NOMO-1 (cell line): ENCODE measurements around the gene PDIA2.
"Not testable (repeated sequence)": the region's sequence is repeated elsewhere in the genome, so short reads cannot be mapped to it uniquely, and the experiment has no call there.

Experiments used
- DNase-seq, 2 experiments: peaks; one replicate each; lab custom pipeline; 2025; ENCODE audit not compliant: unreplicated experiment in 2 of 2; lab: John Stamatoyannopoulos, UW

Gene PDIA2, protein sequence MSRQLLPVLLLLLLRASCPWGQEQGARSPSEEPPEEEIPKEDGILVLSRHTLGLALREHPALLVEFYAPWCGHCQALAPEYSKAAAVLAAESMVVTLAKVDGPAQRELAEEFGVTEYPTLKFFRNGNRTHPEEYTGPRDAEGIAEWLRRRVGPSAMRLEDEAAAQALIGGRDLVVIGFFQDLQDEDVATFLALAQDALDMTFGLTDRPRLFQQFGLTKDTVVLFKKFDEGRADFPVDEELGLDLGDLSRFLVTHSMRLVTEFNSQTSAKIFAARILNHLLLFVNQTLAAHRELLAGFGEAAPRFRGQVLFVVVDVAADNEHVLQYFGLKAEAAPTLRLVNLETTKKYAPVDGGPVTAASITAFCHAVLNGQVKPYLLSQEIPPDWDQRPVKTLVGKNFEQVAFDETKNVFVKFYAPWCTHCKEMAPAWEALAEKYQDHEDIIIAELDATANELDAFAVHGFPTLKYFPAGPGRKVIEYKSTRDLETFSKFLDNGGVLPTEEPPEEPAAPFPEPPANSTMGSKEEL

DNA sequence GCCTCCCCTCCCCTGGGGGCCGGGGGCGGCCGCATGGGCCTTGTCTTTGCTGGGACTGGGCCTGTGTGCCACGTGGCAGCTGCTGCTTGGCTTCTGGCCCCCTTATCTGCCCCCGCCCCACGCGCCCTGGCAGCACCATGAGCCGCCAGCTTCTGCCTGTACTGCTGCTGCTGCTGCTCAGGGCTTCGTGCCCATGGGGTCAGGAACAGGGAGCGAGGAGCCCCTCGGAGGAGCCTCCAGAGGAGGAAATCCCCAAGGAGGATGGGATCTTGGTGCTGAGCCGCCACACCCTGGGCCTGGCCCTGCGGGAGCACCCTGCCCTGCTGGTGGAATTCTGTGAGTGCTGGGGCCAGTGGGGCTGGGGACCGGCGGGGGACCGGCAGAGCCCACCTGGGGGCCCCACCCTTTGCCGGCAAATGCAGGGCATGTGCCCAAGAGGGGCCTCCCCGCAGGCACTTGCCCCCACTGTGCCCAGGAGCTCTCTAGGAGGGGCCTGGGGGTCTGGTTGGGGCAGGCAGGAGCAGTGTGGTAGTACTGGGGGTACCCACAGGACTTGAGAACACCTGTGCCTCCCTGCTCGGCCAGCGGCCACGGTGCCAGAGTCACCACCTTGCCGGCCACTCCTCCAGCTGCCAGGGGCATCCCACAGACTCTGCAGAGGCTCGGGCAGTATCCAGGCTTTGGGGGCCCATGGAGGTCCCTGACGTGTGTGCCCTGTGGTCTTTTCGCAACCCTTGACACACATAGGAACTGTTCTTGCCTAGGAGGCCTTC is at the start of gene PDIA2:
Gene PDIA2, plus strand, starts transcription at position 132 of the 773 bp plus-strand sequence. Its CDS starts 6 bp downstream, at position 138.
- DNase-seq, result no peak

- DNase-seq, result peak; percentile 87 to 97
Measured at GRCh38 chr16:234468-235305, 48.3 kb upstream of the PDIA2 start, which contains the start of gene FAM234A. Gene FAM234A (plus strand): TSS chr16:234821. CDS start chr16:254414, 19,593 bp downstream.

DNA sequence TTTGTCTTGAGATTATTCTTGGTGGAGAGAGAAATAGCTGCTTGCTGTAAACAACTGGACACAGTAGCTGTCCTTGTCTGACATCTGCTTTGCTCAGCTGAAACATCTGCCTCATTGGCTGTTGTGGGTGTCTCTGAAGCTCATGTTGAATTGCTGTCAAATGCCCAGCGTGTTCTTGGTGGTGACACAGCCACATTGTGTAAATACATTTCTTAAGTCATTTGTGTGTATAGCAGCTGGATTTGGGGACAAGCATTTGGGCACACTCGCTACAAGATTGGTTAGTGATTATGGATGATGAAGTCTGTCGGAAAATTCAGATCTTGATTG is 43.1 kb upstream of the PDIA2 start:
- DNase-seq, result no peak

GRCh38 chr16:240559-240958 is 42.4 kb upstream of the PDIA2 start:
- no peak for DNase-seq

DNA sequence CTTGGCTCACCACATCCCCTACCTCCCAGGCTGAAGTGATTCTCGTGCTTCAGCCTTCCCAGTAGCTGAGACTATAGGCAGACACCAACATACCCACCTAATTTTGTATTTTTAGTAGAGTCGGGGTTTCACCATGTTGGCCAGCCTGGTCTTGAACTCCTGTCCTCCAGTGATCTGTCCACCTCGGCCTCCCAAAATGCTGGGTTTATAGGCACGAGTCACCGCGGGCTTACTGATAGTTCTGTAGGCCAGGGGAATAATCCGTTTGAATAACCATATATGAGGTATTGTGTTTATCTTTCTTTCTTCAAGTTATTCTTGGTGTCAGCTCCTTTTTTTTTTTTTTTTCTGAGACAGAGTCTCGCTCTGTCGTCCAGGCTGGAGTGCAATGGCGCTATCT is 40.7 kb upstream of the PDIA2 start:
- no peak for DNase-seq

DNA sequence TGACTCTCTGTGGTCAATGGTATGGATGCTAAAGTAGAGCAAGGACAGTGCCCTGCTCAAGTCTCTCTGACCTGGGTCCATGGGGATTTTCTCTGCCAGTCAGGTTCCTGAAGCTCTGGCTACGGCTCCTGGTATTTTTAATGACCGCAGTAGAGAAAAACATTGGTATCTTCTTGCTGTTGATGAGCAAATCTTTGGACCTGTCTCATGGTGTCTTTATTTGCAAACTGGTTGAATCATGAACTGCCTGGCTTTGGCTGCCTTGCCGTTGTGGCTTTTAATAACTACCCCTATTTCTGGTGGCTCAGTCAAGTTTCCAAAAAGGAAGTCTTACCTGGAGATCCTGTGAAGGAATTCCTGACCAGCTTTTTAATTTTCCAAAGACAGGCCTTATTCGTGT is 39.6 kb upstream of the PDIA2 start:
- no peak for DNase-seq

DNA sequence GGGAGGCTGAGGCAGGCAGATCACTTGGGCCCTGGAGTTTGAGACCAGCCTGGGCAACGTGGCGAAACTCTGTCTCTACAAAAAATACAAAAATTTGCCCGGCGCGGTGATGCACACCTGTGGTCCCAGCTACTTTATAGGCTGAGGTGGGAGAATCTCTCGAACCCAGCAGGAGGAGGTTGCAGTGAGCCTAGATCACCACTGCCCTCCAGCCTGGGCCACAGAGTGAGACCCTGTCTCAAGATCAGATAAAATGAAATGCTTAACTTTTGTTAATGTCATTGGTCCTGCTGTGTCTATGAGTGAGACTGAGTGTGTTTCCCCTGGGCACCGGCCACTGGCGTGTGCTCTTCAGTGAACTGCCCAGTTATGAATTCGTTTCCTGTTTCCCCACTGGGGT is 37.9 kb upstream of the PDIA2 start:
- no peak for DNase-seq

GRCh38 chr16:247027-247426 is 35.9 kb upstream of the PDIA2 start:
- no peak for DNase-seq

- no peak for DNase-seq
Measured at GRCh38 chr16:249431-249830, 33.5 kb upstream of the PDIA2 start.

DNA sequence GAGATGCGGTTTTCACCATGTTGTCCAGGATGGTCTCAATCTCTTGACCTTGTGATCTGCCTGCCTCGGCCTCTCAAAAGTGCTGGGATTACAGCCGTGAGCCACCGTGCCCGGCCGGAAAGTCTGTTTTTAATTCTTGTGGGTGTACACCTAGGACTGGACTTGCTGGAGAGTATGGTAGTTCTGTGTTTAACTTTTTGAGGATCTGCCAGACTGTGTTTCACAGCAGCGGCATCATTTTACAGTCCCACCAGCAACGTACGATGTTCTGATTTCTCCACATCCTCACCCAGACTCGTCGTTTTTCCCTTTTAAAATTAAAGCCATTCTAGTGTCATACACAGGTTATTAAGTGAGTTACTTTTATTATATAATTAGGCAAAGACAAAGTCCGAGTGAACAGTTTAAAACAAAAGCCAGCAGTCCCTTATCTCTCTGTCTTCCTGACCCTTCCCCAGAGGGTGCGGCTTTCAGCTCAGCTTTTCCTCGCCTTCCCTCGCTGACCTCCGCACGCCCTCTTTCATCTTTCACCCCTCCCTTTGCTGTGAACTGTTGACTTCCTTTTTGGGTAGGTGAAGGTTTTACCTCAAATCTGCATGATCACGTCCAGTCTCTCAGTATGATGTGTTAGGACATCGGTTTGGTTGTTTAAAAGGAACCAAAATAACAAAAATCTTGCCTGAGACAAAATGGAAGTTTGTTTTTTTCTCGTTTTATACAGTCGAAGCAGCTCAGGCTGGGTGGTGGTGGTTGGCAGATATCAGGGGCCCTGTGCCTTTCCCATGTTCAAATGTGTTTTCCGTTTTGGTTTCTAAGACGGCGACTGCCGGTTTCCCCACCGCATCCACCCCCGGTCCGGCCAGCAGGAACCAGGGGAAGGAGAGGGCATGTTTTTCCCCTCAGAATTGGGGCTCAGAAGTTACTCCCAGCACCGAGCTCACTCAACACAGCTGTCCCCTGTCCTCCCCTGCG is 30.3 kb upstream of the PDIA2 start:
- DNase-seq, result no peak

GRCh38 chr16:253833-254232 is 29.1 kb upstream of the PDIA2 start:
- DNase-seq, result no peak

DNA sequence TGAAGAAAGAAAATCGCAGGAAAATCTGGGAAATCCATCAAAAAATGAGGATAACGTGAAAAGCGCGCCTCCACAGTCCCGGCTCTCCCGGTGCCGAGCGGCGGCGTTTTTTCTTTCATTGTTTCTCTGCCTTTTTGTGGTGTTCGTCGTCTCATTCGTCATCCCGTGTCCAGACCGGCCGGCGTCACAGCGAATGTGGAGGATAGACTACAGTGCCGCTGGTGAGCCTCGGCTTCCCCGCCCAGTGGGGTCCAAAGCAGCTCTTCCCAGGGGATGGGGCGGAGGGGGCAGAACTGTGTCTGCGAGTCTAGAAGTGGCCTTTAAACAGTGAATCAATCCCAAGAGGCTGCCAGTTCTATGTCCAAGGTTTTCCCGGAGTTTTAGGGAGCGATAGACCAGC is 28.5 kb upstream of the PDIA2 start:
- no peak for DNase-seq

GRCh38 chr16:255183-255582 is 27.8 kb upstream of the PDIA2 start:
- DNase-seq, result no peak

DNA sequence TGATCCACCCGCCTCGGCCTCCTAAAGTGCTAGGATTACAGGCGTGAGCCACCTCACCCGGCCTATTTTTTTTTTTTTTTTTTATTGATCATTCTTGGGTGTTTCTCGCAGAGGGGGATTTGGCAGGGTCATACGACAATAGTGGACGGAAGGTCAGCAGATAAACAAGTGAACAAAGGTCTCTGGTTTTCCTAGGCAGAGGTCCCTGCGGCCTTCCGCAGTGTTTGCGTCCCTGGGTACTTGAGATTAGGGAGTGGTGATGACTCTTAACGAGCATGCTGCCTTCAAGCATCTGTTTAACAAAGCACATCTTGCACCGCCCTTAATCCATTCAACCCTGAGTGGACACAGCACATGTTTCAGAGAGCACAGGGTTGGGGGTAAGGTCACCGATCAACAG is 24.9 kb upstream of the PDIA2 start:
- DNase-seq, result not testable (repeated sequence)

GRCh38 chr16:259226-259625 is 23.7 kb upstream of the PDIA2 start:
- DNase-seq, result no peak

DNA sequence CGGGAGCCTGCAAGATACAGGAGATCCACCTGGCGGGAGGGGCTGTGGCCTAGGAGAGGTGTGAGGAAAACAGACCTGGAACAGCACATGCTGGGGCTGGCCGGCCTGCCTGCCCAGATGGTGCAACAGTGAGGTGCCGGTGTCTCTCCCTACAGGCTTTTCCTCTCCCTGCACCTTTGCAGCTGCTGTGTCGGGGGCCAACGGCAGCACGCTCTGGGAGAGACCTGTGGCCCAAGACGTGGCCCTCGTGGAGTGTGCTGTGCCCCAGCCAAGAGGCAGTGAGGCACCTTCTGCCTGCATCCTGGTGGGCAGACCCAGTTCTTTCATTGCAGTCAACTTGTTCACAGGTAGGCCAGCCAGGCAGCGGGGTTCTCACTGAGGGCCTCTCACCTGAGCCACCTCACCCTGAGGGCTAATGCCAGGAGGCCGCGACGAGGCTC is 23.1 kb upstream of the PDIA2 start:
- no peak for DNase-seq

GRCh38 chr16:260326-260725 is 22.6 kb upstream of the PDIA2 start:
- no peak for DNase-seq

DNA sequence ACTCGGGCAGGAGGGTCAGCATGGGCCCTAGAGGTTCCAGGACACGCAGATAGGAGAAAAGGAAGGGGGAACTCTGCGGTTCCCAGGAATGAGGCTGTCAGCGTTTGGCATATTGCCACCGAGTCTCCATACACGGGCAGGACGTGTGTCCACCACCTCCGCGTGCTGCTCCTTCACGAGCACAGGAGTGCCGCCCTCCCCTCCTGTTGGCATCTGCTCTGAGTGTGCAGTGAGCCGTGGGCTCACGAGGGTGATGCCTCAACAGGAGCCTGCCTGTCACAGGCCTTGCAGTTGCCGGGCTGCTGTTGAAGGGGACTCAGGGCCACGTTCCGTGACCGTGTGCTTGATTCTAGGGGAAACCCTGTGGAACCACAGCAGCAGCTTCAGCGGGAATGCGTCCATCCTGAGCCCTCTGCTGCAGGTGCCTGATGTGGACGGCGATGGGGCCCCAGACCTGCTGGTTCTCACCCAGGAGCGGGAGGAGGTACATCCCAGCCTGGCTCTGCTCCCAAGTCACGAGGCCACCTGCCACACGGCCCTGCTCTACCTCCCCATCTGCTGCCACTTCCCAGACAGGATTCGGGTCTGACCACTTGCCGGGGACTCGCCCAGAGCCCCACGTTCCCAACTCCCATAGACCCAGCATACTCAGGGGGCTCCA is 21.8 kb upstream of the PDIA2 start:
- no peak for DNase-seq

DNA sequence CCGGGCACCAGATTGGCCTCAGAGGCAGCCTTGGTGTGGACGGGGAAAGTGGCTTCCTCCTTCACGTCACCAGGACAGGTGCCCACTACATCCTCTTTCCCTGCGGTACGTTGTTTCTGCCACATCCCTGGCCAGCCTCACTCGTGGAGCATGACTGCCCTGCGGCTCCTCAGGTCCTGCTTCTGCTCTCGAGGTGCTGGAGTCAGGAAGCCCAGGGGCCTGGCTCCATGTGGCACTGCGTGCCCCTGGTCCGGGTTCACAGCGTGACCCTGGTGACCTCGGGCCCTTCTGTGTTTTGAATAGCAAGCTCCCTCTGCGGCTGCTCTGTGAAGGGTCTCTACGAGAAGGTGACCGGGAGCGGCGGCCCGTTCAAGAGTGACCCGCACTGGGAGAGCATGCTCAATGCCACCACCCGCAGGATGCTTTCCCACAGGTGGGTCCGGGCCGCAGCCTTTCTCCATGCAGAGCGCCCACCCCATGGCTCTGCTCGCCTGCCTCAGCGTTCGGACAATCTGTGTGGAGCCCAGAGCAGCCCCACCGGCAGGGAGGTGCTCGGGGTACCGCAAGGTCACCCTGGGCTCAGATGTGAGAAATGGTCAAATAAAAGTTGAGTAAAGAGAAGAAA is 20.7 kb upstream of the PDIA2 start:
- no peak for DNase-seq
